ENCODE measurements around the gene PPP1R3E.

DNA sequence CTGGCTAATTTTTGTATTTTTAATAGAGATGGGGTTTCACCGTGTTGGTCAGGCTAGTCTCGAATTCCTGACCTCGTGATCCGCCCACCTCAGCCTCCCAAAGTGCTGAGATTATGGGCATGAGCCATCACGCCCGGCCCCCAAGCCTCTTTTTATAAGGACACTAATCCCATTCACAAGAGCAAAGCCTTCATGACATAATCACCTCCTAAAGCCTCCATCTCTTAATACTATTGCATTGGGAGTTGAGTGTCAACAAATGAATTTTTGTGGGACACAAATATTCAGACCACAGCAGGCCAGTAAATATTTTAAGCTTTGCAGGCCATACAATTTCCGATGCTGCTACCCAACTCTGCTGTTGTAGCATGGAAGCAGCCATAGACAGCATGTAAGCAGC lies 54.1 kb downstream of the PPP1R3E start:
- TF ChIP-seq, protein P1, sequence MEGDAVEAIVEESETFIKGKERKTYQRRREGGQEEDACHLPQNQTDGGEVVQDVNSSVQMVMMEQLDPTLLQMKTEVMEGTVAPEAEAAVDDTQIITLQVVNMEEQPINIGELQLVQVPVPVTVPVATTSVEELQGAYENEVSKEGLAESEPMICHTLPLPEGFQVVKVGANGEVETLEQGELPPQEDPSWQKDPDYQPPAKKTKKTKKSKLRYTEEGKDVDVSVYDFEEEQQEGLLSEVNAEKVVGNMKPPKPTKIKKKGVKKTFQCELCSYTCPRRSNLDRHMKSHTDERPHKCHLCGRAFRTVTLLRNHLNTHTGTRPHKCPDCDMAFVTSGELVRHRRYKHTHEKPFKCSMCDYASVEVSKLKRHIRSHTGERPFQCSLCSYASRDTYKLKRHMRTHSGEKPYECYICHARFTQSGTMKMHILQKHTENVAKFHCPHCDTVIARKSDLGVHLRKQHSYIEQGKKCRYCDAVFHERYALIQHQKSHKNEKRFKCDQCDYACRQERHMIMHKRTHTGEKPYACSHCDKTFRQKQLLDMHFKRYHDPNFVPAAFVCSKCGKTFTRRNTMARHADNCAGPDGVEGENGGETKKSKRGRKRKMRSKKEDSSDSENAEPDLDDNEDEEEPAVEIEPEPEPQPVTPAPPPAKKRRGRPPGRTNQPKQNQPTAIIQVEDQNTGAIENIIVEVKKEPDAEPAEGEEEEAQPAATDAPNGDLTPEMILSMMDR (IDR thresholded peaks at IDR 0.05) = no peak
- no peak for TF ChIP-seq POLR2AphosphoS5 (IDR thresholded peaks at IDR 0.05)
- TF ChIP-seq POLR2A (IDR thresholded peaks at IDR 0.05) = no peak
